Measurements from ENCODE around the gene SUMF2. TPM values are rescaled to one million over a fixed set of nuclear protein-coding genes. Genes with fewer than 3 reads are reported as not detected.
A peak's percentile ranks its signal among the peaks of the same experiment; 100 is the strongest.
"Not testable (repeated sequence)": the region's sequence is repeated elsewhere in the genome, so short reads cannot be mapped to it uniquely, and the experiment has no call there.

SUMF2 gene
- total and polyA plus RNA-seq, 8 donors, result 40.8 to 339 (median 103) TPM

DNA sequence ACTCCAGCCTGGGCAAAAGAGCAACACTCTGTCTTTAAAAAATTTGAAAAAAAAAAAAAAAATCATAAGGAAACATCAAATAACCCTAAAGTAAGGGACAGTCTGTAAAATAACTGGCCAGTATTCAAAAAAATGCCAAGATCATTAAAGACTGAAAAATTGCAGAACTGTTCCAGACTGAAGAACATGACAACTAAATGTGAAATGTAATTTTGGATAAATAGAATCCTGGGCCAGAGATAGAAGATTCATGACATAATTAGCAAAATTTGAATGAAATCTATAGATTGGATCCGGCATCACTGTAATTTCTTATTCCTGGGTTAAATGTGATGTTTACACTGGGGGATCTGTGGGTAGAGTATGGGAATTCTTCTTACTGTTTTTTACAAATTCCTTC, 15.8 kb upstream of the SUMF2 start:
- H3K4me3 ChIP-seq, result no peak overlapping the region
- no peak for DNase-seq
- 80 to 90% (median 86%) methylated on average over 1 of the region's 1 CpG for WGBS, 5 donors
- no peaks in the 10 kb centered on the region for H3K27me3 ChIP-seq
- no peak for TF ChIP-seq EP300 (IDR thresholded peaks at IDR 0.05)
- no peak for TF ChIP-seq POLR2A (IDR thresholded peaks at IDR 0.05)
- no peak for TF ChIP-seq POLR2AphosphoS5 (IDR thresholded peaks at IDR 0.05)
- TF ChIP-seq, protein P1, sequence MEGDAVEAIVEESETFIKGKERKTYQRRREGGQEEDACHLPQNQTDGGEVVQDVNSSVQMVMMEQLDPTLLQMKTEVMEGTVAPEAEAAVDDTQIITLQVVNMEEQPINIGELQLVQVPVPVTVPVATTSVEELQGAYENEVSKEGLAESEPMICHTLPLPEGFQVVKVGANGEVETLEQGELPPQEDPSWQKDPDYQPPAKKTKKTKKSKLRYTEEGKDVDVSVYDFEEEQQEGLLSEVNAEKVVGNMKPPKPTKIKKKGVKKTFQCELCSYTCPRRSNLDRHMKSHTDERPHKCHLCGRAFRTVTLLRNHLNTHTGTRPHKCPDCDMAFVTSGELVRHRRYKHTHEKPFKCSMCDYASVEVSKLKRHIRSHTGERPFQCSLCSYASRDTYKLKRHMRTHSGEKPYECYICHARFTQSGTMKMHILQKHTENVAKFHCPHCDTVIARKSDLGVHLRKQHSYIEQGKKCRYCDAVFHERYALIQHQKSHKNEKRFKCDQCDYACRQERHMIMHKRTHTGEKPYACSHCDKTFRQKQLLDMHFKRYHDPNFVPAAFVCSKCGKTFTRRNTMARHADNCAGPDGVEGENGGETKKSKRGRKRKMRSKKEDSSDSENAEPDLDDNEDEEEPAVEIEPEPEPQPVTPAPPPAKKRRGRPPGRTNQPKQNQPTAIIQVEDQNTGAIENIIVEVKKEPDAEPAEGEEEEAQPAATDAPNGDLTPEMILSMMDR (IDR thresholded peaks at IDR 0.05), result no peak
- H3K9me3 ChIP-seq, result no peaks in the 10 kb centered on the region
- peak overlapping the region; percentile 67 to 95 (median 79) for H3K27ac ChIP-seq
- intact Hi-C loops (cut with DNase I; ENCODE audit: low total_unique reads), result no loop called here
- H3K36me3 ChIP-seq, result peaks cover 0 to 5% (median 5%) of the 10 kb centered on the region in 4 donors
- H3K4me1 ChIP-seq, result peaks cover 27 to 62% (median 51%) of the 10 kb centered on the region in 4 donors

DNA sequence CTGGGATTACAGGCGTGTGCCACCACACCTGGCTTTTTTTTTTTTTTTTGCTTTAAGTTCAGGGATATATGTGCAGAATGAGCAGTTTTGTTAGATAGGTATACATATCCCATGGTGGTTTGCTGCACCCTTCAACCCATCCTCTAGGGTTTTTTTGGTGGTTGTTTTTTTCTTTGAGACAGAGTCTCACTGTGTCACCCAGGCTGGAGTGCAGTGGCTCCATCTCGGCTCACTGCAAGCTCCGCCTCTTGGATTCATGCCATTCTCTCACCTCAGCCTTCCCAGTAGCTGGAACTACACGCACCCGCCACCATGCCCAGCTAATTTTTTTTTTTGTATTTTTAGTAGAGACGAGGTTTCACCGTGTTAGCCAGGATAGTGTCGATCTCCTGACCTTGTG, 15.3 kb upstream of the SUMF2 start:
- peak; percentile 40 to 56 for DNase-seq
- WGBS, 5 donors, result 34 to 51% (median 40%) methylated on average over 8 of the region's 8 CpGs
- intact Hi-C loops (cut with DNase I; ENCODE audit: low total_unique reads); H3K27me3 ChIP-seq; H3K4me3 ChIP-seq; H3K9me3 ChIP-seq: not testable (repeated sequence)
- peaks cover 5 to 11% (median 10%) of the 10 kb centered on the region in 4 donors for H3K36me3 ChIP-seq
- peak overlapping the region in 4 of 5 donors; percentile 67 to 95 (median 87) for H3K27ac ChIP-seq
- peaks cover 32 to 68% (median 57%) of the 10 kb centered on the region in 4 donors for H3K4me1 ChIP-seq

DNA sequence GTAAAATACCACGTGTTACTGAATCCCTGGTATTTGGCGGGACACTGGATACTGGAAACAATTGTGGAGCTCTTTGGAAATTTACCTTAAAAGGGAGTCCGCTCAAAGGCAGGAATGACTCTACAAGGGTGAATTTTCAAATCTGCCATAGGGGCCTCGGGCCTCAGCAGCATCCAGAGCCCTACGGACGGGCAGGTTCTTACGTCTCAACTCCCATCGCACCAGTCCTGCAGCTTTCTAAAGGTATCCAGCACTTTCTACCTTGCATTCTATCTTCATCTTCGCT, 13.1 kb upstream of the SUMF2 start:
- H3K9me3 ChIP-seq, result no peaks in the 10 kb centered on the region
- H3K4me3 ChIP-seq, result peak overlapping the region; percentile 66 to 85 (median 78)
- 0 to 2% (median 0%) methylated on average over 9 of the region's 9 CpGs for WGBS, 5 donors
- peak overlapping the region; percentile 91 to 100 (median 95) for H3K27ac ChIP-seq
- peaks cover 19 to 32% (median 32%) of the 10 kb centered on the region in 4 donors for H3K36me3 ChIP-seq
- intact Hi-C loops (cut with DNase I; ENCODE audit: low total_unique reads), result no loop called here
- no peaks in the 10 kb centered on the region for H3K27me3 ChIP-seq
- H3K4me1 ChIP-seq, result peaks cover 42 to 82% (median 61%) of the 10 kb centered on the region in 4 donors
- no peak for DNase-seq
- TF ChIP-seq, protein P1 (IDR thresholded peaks at IDR 0.05), result no peak
- TF ChIP-seq POLR2A (IDR thresholded peaks at IDR 0.05), result no peak
- no peak for TF ChIP-seq POLR2AphosphoS5 (IDR thresholded peaks at IDR 0.05)
- no peak for TF ChIP-seq EP300 (IDR thresholded peaks at IDR 0.05)

DNA sequence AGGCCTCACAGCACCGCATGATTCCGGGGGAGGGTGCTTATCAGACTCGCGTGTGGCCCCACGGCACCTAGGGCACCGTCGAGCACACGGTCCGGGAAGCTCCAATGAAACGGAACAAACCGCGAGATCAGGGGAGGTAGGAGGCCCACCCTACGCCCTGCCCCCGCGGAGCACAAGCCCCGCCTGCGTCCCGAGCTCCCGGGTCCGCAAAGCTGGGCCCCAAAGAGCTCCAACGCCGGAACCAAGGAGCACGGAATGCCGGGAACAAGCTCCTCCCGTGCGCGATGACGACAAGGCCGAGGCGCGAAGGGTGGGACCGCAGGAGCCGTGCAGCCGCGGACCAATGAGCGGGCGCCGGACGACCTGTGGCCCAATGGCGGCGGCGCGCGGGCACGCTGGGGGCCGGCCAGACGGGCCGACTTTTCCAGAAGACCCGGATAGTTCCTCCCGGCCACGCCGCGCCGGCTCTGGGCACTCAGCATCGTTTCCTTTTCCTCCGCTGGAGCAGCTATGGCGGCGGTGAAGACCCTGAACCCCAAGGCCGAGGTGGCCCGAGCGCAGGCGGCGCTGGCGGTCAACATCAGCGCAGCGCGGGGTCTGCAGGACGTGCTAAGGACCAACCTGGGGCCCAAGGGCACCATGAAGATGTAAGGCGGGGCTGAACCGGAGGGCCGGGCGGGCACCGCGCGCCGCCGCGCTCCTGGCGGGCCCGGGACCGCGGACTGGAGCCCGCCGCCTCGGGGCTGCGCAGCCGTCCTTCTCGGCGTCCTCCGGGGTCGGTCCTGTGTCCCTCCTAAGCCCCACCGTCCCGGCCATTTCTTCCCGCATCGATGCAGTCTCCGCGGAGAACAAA, 12.5 kb upstream of the SUMF2 start, which contains the start of the genes CCT6A and PSPH:
CCT6A (plus strand) TSS at position 427 of the 853 bp plus-strand sequence; CDS start at position 511, 84 bp downstream.
PSPH (minus strand) TSS at position 106 of the 853 bp plus-strand sequence. CDS start 30,232 bp downstream, outside the sequence.
- no peaks in the 10 kb centered on the region for H3K9me3 ChIP-seq
- H3K27me3 ChIP-seq, result no peaks in the 10 kb centered on the region
- H3K4me1 ChIP-seq, result peaks cover 36 to 80% (median 56%) of the 10 kb centered on the region in 4 donors
- peaks cover 25 to 38% (median 38%) of the 10 kb centered on the region in 4 donors for H3K36me3 ChIP-seq
- TF ChIP-seq POLR2AphosphoS5 (IDR thresholded peaks at IDR 0.05), result peak; percentile 93 to 98 (median 95)
- no peak for TF ChIP-seq EP300 (IDR thresholded peaks at IDR 0.05)
- TF ChIP-seq POLR2A (IDR thresholded peaks at IDR 0.05), result peak in 2 of 4 donors; percentile 54 to 62
- WGBS, 5 donors, result 0% methylated on average over 23 to 97 of the region's 97 CpGs
- H3K4me3 ChIP-seq, result peak within 1 kb of the TSS; percentile 66 to 85 (median 78)
- peak within 1 kb of the TSS; percentile 91 to 100 (median 95) for H3K27ac ChIP-seq
- DNase-seq, result peak; percentile 98 to 100
- intact Hi-C loops (cut with DNase I; ENCODE audit: low total_unique reads), result no loop called here

DNA sequence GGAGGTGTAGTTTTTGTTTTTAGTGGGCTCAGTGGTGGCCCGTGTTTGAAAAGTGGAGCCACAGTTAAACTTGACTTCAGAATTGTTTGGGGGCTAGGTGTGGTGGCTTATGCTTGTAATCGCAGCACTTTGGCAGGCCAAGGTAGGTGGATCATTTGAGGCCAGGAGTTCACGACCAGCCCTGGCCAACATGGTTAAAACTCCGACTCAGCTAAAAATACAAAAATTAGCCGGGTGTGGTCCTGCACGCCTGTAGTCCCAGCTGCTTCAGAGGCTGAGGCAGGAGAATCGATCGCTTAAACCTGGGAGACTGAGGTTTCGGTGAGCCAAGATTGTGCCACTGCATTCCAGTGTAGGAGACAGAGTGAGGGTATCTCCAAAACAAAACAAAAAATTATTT, 10.7 kb upstream of the SUMF2 start:
- no peak overlapping the region for H3K27ac ChIP-seq

More for the DNA sequence above, 10.7 kb upstream of the SUMF2 start:
- H3K36me3 ChIP-seq, result peaks cover 43 to 56% (median 56%) of the 10 kb centered on the region in 4 donors
- peak overlapping the region in 1 of 4 donors; percentile 66 for H3K4me3 ChIP-seq
- WGBS, 5 donors, result 72 to 81% (median 76%) methylated on average over 9 of the region's 9 CpGs
- TF ChIP-seq EP300 (IDR thresholded peaks at IDR 0.05), result no peak
- no peaks in the 10 kb centered on the region for H3K9me3 ChIP-seq
- no peaks in the 10 kb centered on the region for H3K27me3 ChIP-seq
- no peak for DNase-seq
- intact Hi-C loops (cut with DNase I; ENCODE audit: low total_unique reads), result no loop called here
- H3K4me1 ChIP-seq, result peaks cover 21 to 61% (median 40%) of the 10 kb centered on the region in 4 donors
